Caki2 (cell line): ENCODE measurements around the gene KCNQ2. TPM values are rescaled to one million over a fixed set of nuclear protein-coding genes. Genes with fewer than 3 reads are reported as not detected.

ENCODE experiments used
- DNase-seq: peaks from one replicate; pipeline ENCODE4 v3.0.0-alpha.2; 2015; ENCODE audit warnings: low read depth
- in situ Hi-C: cut with HindIII; loops from 2 replicates; pipeline ENCODE4 v1.10.0; 2016; ENCODE audit warnings: low sequenced_read_pairs, low pct_unique_long_range_greater_than_20kb, mixed read lengths
- total RNA-seq: library from RNA; depleted of rRNA; stranded (reverse); fragments of >200 nt; shearing (Covaris generic); gene quantifications from 2 replicates; pipeline ENCODE4 v1.2.3, GENCODE V29; 2014; ENCODE audit warnings: low replicate concordance

The KCNQ2 gene
- total RNA-seq, 1 experiment from 2014 or later, result 10.0 TPM

- no peak for DNase-seq
- in situ Hi-C loops, result no loop called here
Measured at GRCh38 chr20:63363981-63364561, 108.4 kb downstream of the KCNQ2 start.

DNA sequence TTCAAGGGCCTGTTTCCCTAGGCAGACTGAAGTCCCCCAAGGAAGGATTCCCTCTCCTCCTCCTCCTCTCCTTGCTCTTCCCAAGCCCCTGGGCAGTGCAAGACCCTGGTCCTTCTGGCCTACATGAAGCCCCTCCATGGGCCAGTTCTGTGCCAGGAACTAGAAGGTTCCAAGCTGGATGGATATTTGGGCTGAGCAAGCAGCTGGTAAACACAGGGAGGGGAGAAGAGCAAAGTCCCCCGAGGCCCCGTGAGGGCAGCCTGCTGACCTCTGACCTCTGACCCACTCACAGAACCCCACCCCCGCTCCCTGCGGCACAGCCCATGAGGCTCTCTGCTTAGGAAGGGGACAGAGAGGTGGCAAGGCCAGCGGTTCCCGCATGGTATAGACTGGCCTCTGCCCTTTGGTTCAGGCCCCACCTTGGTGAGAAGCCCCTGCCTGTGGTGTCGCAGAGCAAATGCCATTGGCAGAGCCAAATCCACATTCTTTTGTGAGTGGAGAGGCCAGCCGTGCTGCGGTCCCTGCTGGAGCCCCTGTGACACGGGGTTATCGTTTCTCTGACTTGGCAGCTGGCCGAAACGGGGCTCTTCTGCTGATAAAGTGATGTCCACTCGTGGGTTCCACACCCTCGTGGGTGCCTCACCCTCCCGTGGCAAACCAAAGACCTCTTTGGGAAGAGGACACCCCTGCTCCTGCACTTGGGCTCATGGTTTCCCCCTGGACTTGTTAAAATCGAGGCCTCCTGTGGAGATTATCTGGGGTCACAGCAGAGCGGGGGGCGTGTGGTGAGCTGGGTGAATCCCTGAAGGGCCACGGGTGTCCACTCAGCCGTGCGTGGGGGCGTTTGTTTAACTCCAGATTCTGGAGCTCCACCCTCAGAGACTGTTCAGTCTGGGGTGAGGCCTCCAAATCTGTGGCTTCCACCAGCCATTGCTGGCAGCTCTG, 109.2 kb downstream of the KCNQ2 start:
- in situ Hi-C loops, result no loop called here
- DNase-seq, result no peak

- in situ Hi-C loops, result no loop called here
- no peak for DNase-seq
Measured at GRCh38 chr20:63362436-63363009, 109.9 kb downstream of the KCNQ2 start.

- in situ Hi-C loops, result no loop called here
- no peak for DNase-seq
Measured at GRCh38 chr20:63361519-63362435, 110.7 kb downstream of the KCNQ2 start.

- no peak for DNase-seq
- in situ Hi-C loops, result no loop called here
Measured at GRCh38 chr20:63360850-63361518, 111.5 kb downstream of the KCNQ2 start, which contains the start of gene CHRNA4. CHRNA4 (minus strand) TSS chr20:63361349; CDS start chr20:63361165, 184 bp downstream.

GRCh38 chr20:63359937-63360849, 112.3 kb downstream of the KCNQ2 start:
- DNase-seq, result no peak
- in situ Hi-C loops, result no loop called here

DNA sequence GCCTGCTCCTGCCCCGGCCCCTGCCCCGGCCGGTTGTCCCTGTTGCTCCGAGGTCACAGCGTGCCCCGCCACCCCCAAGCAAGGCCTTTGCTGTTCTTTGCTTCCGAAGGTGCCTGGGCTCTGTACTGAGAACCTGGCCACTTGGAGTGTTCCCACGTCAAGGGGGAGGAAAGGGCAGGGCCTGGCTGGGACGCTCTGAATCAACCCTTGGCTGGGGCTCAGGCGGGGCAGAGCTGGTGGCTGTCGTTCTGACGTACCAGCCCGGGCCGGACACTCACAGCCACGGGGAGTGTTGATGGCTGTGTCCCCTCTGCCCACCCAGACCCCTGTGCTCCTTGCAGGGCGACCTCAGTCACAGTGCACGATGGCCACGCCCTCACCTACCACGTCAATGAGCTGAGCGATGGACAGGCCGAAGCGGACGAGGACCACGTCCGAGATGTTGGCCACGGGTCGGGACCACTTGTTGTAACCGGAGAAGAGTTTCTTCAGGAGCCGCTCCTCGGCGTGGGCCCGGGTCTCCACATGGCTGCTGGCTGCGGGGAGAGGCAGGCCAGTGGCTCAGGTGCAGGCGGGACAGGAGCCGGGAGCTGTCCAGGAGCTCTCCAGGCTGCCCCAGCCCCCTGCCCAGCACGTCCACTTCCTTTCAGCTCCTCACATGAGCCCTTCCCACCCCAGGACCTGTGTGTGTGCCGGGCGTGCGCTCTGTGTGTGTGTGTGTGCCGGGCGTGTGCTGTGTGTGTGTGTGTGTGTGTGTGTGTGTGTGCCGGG, 113.1 kb downstream of the KCNQ2 start:
- in situ Hi-C loops, result no loop called here
- no peak for DNase-seq

- in situ Hi-C loops, result no loop called here
- no peak for DNase-seq
Measured at GRCh38 chr20:63357921-63358905, 114.2 kb downstream of the KCNQ2 start.

DNA sequence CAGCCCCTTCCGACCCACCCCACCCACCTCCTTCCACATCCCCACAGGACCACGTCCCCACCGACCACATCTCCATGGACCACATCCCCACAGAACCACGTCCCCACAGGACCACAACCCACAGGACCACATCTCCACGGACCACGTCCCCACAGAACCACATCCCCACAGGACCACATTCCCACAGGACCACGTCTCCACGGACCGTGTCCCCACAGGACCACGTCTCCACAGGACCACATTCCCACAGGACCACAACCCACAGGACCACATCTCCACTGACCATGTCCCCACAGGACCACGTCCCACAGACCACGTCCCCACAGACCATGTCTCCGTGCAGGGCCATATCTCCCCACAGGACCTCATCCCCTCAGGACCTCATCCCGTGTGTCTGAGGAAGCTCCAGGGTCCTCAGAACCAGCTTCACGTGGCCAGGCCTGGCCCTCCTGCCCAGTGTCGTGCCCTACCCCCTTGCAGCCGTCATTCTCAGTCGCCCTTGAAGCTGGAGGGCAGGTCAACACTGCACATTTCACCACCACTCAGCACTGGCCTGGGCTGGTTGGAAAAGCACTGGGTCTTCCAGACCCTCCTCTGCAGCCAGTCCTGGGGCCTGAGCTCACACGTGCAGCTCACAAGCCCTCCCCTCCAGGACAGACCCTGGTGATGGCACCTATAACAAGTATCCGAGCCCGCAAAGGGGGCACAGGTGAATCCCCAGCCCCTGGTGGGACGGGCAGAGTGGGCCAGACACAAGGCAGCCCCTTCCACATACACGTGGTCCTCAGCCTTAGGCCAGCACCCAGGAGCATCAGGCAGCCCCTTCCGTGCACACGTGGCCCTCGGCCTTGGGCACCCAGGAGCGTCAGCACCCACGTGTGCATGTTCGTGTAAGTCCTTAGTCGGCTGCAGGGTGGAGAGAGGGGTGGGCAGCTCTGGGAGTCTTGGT, 115.2 kb downstream of the KCNQ2 start:
- in situ Hi-C loops, result no loop called here
- DNase-seq, result no peak

DNA sequence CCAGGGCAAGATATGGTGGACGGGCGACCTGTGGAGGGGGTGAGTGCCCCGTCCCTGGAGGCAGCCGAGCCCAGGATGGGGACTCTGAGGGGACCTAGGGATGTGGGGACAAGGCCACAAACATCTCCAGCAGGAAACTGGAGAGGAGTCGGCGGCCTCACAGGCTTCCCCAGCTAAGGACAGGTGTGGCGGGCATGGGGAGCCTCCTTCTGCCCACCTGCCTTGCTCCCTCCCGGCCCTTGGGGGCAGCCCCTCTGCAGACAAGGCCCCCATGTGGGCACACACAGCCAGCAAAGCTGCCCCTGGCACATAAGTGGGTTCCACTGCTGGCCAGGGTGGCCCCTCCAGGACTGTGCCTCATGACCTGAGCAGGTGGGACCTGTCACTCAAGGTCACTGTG, 115.9 kb downstream of the KCNQ2 start:
- in situ Hi-C loops, result no loop called here
- DNase-seq, result no peak

- in situ Hi-C loops, result no loop called here
- no peak for DNase-seq
Measured at GRCh38 chr20:63355781-63356295, 116.6 kb downstream of the KCNQ2 start.

DNA sequence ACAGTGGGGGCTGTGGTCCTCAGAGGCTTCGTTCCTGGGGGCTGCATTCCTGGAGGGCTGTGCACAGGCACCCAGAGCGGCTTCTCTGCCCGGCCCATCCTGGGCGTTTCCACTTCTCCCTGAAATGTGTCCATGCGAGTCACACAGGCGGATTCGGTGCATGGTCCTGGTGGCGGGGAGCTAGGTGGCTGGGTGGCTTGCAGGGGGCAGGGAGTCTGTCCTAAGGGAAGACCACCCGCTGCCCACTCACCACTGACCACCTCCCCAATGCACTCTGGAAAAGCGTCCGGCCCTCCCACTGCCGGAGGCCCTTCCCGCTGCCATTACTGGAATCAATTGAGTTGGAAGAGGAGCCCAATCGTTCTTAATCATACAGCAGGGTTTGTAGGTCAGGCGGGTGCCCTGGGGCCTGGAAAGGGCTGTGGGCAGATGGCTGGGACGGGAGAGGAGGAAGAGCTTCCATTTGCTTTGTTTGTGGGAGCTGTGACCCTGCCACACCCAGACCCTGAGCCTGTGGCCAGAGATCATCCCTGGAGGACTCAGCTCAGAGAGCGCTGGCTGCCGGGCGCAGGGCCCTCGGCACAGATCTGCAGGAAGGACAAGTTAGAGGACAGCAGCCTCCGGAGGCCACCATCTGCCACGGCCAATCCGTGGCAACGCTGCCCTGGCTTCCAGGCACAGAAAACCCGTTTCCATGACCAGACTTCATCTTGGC, 117.7 kb downstream of the KCNQ2 start:
- in situ Hi-C loops, result no loop called here
- no peak for DNase-seq

- in situ Hi-C loops, result no loop called here
Measured at GRCh38 chr20:63352811-63353221, 119.6 kb downstream of the KCNQ2 start.

More at GRCh38 chr20:63352811-63353221, 119.6 kb downstream of the KCNQ2 start:
- DNase-seq, result no peak
